CD4-positive, CD25-positive, alpha-beta regulatory T cell (primary cell): Measurements from ENCODE around the gene FOXL1. TPM values are rescaled to one million over a fixed set of nuclear protein-coding genes. Genes with fewer than 3 reads are reported as not detected.

Experiments used
- ATAC-seq, 2 donors: fragments of 150-1000 bp; cut with Tn5 transposase; one replicate each; pipeline ENCODE4 v1.10.0; 2021; ENCODE audit warnings: low read depth in 2 of 2, moderate number of reproducible peaks in 2 of 2, moderate library complexity in 1 of 2
- DNase-seq, 3 donors: peaks; one replicate each; pipeline versions ENCODE4 v3.0.0 to v3.0.0-alpha.2; 2012 to 2022; ENCODE audit warnings: mixed read lengths in 1 of 3
- H3K27ac ChIP-seq: one replicate; pipeline ENCODE4 v1.7.0; 2013; ENCODE audit warnings: mild to moderate bottlenecking, low read length; ENCODE audit not compliant: insufficient read depth, poor library complexity, severe bottlenecking
- H3K27me3 ChIP-seq: one replicate; pipeline ENCODE4 v1.7.0; 2013; ENCODE audit warnings: low read length; ENCODE audit not compliant: control insufficient read depth, insufficient read depth
- H3K36me3 ChIP-seq: one replicate; pipeline ENCODE4 v1.7.0; 2013; ENCODE audit warnings: mild to moderate bottlenecking, low read length, moderate library complexity; ENCODE audit not compliant: control insufficient read depth, insufficient read depth
- H3K4me1 ChIP-seq: 2 replicates; pipeline ENCODE4 v1.7.0; 2013; ENCODE audit warnings: mild to moderate bottlenecking, low read length; ENCODE audit not compliant: insufficient read depth, control insufficient read depth, poor library complexity, severe bottlenecking
- H3K4me3 ChIP-seq: one replicate; pipeline ENCODE4 v1.7.0; 2013; ENCODE audit warnings: low read depth, mild to moderate bottlenecking, low read length, moderate library complexity
- H3K9me3 ChIP-seq, 2 experiments: 1 replicate in 1 of 2; 2 replicates in 1 of 2; pipeline ENCODE4 v1.7.0; 2013; ENCODE audit warnings: low read length in 2 of 2, mild to moderate bottlenecking in 1 of 2, moderate library complexity in 1 of 2; ENCODE audit not compliant: control insufficient read depth in 2 of 2
- H3K27ac Mint-ChIP-seq, 3 donors: one replicate each; pipeline ENCODE4 v1.8.0; 2020 to 2022; ENCODE audit warnings: mild to moderate bottlenecking in 3 of 3, mixed read lengths in 3 of 3, moderate library complexity in 2 of 3
- H3K27me3 Mint-ChIP-seq: one replicate; pipeline ENCODE4 v1.8.0; 2022; ENCODE audit warnings: mild to moderate bottlenecking, mixed read lengths
- H3K36me3 Mint-ChIP-seq: one replicate; pipeline ENCODE4 v1.8.0; 2020; ENCODE audit warnings: mixed read lengths
- H3K4me1 Mint-ChIP-seq, 4 donors: one replicate each; pipeline ENCODE4 v1.8.0; 2020 to 2022; ENCODE audit warnings: mixed read lengths in 4 of 4, mild to moderate bottlenecking in 1 of 4
- H3K4me3 Mint-ChIP-seq, 4 donors: one replicate each; pipeline ENCODE4 v1.8.0; 2020 to 2022; ENCODE audit warnings: mild to moderate bottlenecking in 4 of 4, mixed read lengths in 4 of 4, moderate library complexity in 3 of 4
- H3K9me3 Mint-ChIP-seq, 7 donors: one replicate each; pipeline ENCODE4 v1.8.0; 2020 to 2022; ENCODE audit warnings: mixed read lengths in 7 of 7, mild to moderate bottlenecking in 3 of 7, moderate library complexity in 2 of 7
- polyA plus RNA-seq, 4 donors: library from polyadenylated mRNA; unstranded; fragments of 300-500 nt; fragmentation: Illumina TruSeq; gene quantifications; one replicate each; pipeline ENCODE4 v1.2.3, GENCODE V29; 2021
- total RNA-seq: library from RNA; stranded (reverse); gene quantifications from one replicate; pipeline ENCODE4 v1.2.3, GENCODE V29; 2022

FOXL1 gene
- total and polyA plus RNA-seq, 5 donors from 2014 or later, result not detected

- Histone ChIP-seq H3K27ac (no peak overlapping the region), H3K27me3 (peaks cover 9% of the 10 kb centered on the region), H3K4me1 (peaks cover 15% of the 10 kb centered on the region), H3K36me3 (no peaks in the 10 kb centered on the region), H3K9me3 (no peaks in the 10 kb centered on the region), H3K4me3 (no peak overlapping the region)
- H3K4me3 Mint-ChIP-seq, result peak overlapping the region; percentile 32 to 83 (median 63)
- peaks cover 66% of the 10 kb centered on the region for H3K27me3 Mint-ChIP-seq
- H3K27ac Mint-ChIP-seq, result no peak overlapping the region
- H3K4me1 Mint-ChIP-seq, result peaks cover 0 to 21% (median 2%) of the 10 kb centered on the region in 4 donors
- H3K36me3 Mint-ChIP-seq, result no peaks in the 10 kb centered on the region
- DNase-seq, result peak in 2 of 3 donors; percentile 19 to 64
- peak in 1 of 2 donors; percentile 17 for ATAC-seq
- H3K9me3 Mint-ChIP-seq, result peaks cover 0 to 2% (median 0%) of the 10 kb centered on the region in 7 donors
Observed at GRCh38 chr16:86575754-86576557, 2.4 kb upstream of the FOXL1 start.

- peaks cover 0 to 21% (median 2%) of the 10 kb centered on the region in 4 donors for H3K4me1 Mint-ChIP-seq
- DNase-seq (no peak), ATAC-seq (no peak)
- Histone ChIP-seq H3K27me3 (peaks cover 9% of the 10 kb centered on the region), H3K36me3 (no peaks in the 10 kb centered on the region), H3K9me3 (no peaks in the 10 kb centered on the region), H3K27ac (no peak overlapping the region), H3K4me1 (peaks cover 15% of the 10 kb centered on the region), H3K4me3 (no peak overlapping the region)
- peaks cover 68% of the 10 kb centered on the region for H3K27me3 Mint-ChIP-seq
- H3K36me3 Mint-ChIP-seq, result no peaks in the 10 kb centered on the region
- no peak overlapping the region for H3K27ac Mint-ChIP-seq
- peaks cover 0 to 3% (median 0%) of the 10 kb centered on the region in 7 donors for H3K9me3 Mint-ChIP-seq
- peak overlapping the region in 3 of 4 donors; percentile 52 to 69 (median 57) for H3K4me3 Mint-ChIP-seq
Observed at GRCh38 chr16:86576591-86577313, 1.6 kb upstream of the FOXL1 start.

- Histone ChIP-seq H3K27me3 (peaks cover 9% of the 10 kb centered on the region), H3K9me3 (no peaks in the 10 kb centered on the region), H3K27ac (no peak overlapping the region), H3K36me3 (no peaks in the 10 kb centered on the region), H3K4me1 (peaks cover 15% of the 10 kb centered on the region), H3K4me3 (no peak overlapping the region)
- Mint-ChIP-seq H3K36me3 (no peaks in the 10 kb centered on the region), H3K27me3 (peaks cover 72% of the 10 kb centered on the region), H3K9me3 (peaks cover 0 to 3% (median 0%) of the 10 kb centered on the region in 7 donors), H3K4me1 (peaks cover 0 to 21% (median 2%) of the 10 kb centered on the region in 4 donors), H3K4me3 (no peak overlapping the region), H3K27ac (no peak overlapping the region)
- no peak for DNase-seq
- ATAC-seq, result no peak
Observed at GRCh38 chr16:86577314-86577971, 906 bp upstream of the FOXL1 start.

GRCh38 chr16:86578611-86579267 is 390 bp downstream of the FOXL1 start:
- peaks cover 0 to 3% (median 0%) of the 10 kb centered on the region in 7 donors for H3K9me3 Mint-ChIP-seq
- peaks cover 0 to 20% (median 2%) of the 10 kb centered on the region in 4 donors for H3K4me1 Mint-ChIP-seq
- no peak overlapping the region for H3K4me3 ChIP-seq
- no peak overlapping the region for H3K27ac ChIP-seq
- peaks cover 9% of the 10 kb centered on the region for H3K27me3 ChIP-seq
- H3K4me1 ChIP-seq, result peaks cover 15% of the 10 kb centered on the region
- H3K36me3 Mint-ChIP-seq, result no peaks in the 10 kb centered on the region
- H3K27me3 Mint-ChIP-seq, result peaks cover 75% of the 10 kb centered on the region
- H3K4me3 Mint-ChIP-seq, result no peak overlapping the region
- H3K36me3 ChIP-seq, result no peaks in the 10 kb centered on the region
- H3K27ac Mint-ChIP-seq, result no peak overlapping the region
- ATAC-seq, result no peak
- H3K9me3 ChIP-seq, result no peaks in the 10 kb centered on the region
- no peak for DNase-seq

- H3K27ac Mint-ChIP-seq, result no peak overlapping the region
Observed at GRCh38 chr16:86579268-86580062, 1.1 kb downstream of the FOXL1 start.

GRCh38 chr16:86580063-86580790 is 1.9 kb downstream of the FOXL1 start:
- no peak for DNase-seq
- no peaks in the 10 kb centered on the region for H3K36me3 ChIP-seq
- Mint-ChIP-seq H3K4me3 (no peak overlapping the region), H3K27me3 (peaks cover 65% of the 10 kb centered on the region), H3K9me3 (peaks cover 0 to 3% (median 0%) of the 10 kb centered on the region in 7 donors), H3K27ac (no peak overlapping the region), H3K4me1 (peaks cover 0 to 18% (median 2%) of the 10 kb centered on the region in 4 donors), H3K36me3 (no peaks in the 10 kb centered on the region)
- H3K9me3 ChIP-seq, result no peaks in the 10 kb centered on the region
- no peak overlapping the region for H3K27ac ChIP-seq
- peaks cover 15% of the 10 kb centered on the region for H3K4me1 ChIP-seq
- ATAC-seq, result no peak
- peaks cover 6% of the 10 kb centered on the region for H3K27me3 ChIP-seq
- no peak overlapping the region for H3K4me3 ChIP-seq

More at GRCh38 chr16:86579268-86580062, 1.1 kb downstream of the FOXL1 start:
- ATAC-seq, result no peak
- Histone ChIP-seq H3K9me3 (no peaks in the 10 kb centered on the region), H3K27ac (no peak overlapping the region), H3K4me3 (no peak overlapping the region), H3K27me3 (peaks cover 6% of the 10 kb centered on the region), H3K36me3 (no peaks in the 10 kb centered on the region), H3K4me1 (peaks cover 15% of the 10 kb centered on the region)
- Mint-ChIP-seq H3K36me3 (no peaks in the 10 kb centered on the region), H3K4me3 (no peak overlapping the region), H3K4me1 (peaks cover 0 to 18% (median 2%) of the 10 kb centered on the region in 4 donors), H3K9me3 (peaks cover 0 to 3% (median 0%) of the 10 kb centered on the region in 7 donors), H3K27me3 (peaks cover 70% of the 10 kb centered on the region)
- DNase-seq, result no peak
